ENCODE measurements around the gene CDC5L. TPM values are rescaled to one million over a fixed set of nuclear protein-coding genes. Genes with fewer than 3 reads are reported as not detected.
"Not testable (repeated sequence)": the region's sequence is repeated elsewhere in the genome, so short reads cannot be mapped to it uniquely, and the experiment has no call there.

The CDC5L gene
- 29.0 and 34.7 TPM in 2 replicates for total RNA-seq (2014; rRNA removed; shearing (Covaris generic))

- DNase-seq (ENCODE audit: low spot score), result peak; percentile 100
Measured at GRCh38 chr6:44387346-44388134, at the start of gene CDC5L. TSS of gene CDC5L (plus strand) at chr6:44387706. CDS start at chr6:44387824, 118 bp downstream.

- peak; percentile 66 for DNase-seq (ENCODE audit: low spot score)
Measured at GRCh38 chr6:44338228-44339122, 49.0 kb upstream of the CDC5L start.

DNA sequence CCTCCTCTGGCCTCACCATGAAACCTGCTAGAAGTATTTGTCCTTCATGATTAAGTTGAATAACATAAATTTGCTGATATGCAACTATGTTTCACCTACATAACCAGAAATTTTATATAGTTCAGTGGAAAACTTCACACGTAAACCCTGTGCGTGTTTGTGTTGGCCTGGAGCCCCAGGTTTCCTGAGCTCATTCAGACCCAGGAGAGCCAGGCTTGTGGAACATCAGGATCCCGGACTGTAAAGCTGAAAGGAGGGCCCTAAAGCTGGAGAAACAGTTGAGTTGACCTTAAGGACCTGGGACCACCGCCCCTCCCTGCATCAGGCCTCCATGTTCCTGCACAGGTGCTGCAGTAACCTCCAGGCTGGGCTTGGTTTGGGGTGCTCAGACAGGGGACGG lies 48.2 kb upstream of the CDC5L start:
- DNase-seq (ENCODE audit: low spot score), result no peak

DNA sequence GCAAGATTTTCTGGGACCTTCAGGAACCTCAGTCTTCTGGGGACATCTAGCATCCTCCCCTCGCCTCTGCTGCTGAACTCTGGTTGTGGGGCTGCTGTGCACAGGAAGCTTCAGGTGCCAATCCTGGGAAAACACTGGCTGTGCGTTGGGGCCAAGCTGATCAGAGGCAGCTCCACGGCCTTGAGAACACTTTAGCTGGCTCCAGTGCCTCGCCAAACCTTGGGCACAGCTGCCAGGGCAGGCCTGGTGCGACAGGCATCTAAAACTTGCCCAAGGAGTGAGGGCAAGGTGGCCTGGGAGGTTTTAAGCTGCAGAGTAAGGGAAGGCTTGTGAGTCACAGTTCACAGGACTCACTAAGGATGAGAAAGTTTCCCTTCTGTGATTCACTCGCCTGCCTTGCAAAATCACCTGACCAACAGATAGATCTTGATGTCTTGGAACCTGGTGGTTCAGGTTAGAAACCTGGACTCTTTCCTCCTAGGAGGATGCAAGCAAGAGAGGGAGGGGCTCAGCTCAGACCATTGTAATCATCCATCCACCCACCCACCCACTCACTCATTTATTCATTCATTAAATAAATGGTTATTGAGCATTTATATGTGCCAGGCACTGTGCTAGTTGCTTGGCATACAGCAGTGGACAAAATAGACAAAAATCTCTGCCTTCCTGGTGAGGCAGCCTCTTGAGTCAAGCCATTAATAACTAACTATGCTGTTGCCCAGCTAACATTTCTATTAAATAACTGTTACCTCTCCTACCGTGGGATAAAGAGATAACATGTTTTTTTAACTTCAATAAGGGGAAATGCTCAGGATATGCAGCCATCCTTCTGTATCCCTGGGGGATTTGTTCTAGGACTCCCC lies 47.5 kb upstream of the CDC5L start:
- no peak for DNase-seq (ENCODE audit: low spot score)

GRCh38 chr6:44341095-44341890 lies 46.2 kb upstream of the CDC5L start:
- no peak for DNase-seq (ENCODE audit: low spot score)

DNA sequence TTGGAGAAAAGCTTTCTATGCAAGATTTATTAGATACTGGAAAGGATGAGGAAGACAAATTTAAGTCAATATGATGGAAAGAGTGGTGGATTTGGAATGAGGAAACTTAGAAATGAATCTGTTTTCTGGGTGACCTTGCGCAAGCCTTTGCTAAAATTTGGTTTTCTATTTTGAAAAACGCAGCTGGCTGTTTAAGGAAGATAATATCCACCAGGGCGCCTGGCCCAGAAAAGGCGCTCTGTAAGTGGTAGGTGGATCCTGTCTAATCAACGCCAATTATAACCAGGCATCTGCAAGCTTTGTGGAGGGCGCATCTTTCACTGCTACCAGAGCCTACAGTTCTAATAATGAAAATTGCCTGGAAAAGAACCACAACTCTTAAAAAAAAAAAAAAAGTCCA lies 45.5 kb upstream of the CDC5L start:
- no peak for DNase-seq (ENCODE audit: low spot score)

DNA sequence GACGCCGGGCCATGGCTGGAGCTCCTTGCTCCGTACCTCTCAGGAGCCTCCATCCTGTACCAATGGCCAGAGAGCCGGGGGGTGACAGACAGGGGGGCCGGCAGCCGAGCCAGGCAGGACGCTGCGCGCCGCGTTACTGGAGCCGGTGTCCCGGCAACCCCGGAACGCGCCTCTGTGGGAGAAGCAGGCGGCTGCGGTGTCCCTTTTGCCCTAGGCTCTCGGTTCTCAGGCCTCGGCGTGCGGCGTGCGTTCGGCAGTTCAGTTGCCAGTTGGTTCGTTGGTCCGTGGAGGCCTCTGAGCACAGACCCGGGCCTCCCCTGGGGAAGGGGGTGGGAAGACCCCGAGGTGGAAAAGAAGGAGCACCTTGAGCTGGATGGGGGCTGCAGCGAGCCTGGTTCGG lies 45.0 kb upstream of the CDC5L start, which contains the start of gene SPATS1:
Gene SPATS1, plus strand, starts transcription at position 162 of the 400 bp plus-strand sequence. CDS start 446 bp downstream, outside the sequence.
- no peak for DNase-seq (ENCODE audit: low spot score)

GRCh38 chr6:44346818-44347217 lies 40.7 kb upstream of the CDC5L start:
- not testable (repeated sequence) for DNase-seq (ENCODE audit: low spot score)

DNA sequence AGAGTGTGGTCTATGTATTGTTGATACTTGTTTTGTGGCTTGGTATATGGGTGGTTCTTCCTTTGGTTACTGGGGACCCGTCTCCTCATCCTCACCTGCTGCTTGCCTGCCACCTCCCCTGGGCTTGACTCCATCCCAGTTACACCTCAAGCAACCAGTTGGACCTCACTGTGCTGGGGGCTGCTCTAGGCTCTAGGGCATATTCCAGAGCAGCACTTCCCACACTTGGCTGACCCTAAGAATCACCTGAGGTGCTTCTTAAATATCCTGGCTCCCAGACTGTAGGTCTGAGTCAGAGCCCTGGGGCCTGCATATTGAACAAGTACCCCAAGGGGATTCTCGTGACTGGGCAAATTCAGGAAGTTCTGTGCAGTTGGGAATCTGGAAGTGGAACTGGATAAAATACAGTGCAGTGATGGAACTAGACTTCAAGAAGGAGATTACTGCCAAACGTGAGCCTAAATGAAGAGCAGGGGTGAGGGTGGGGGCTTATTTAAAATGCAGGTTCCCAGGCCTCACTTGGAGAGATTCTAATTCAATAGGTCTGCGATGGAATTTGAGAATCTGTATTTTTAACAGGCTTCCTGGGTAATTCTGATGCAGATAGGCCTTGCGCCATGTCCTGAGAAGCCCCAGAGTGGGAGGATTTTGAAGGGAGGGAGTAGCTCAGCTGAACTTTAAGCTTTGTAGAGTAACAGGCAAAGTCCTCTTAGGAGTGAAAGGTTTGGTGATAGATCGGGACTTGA lies 37.4 kb upstream of the CDC5L start:
- DNase-seq (ENCODE audit: low spot score), result no peak

GRCh38 chr6:44350650-44350994 lies 36.9 kb upstream of the CDC5L start:
- DNase-seq (ENCODE audit: low spot score), result not testable (repeated sequence)

- DNase-seq (ENCODE audit: low spot score), result no peak
Measured at GRCh38 chr6:44352259-44352658, 35.2 kb upstream of the CDC5L start.

DNA sequence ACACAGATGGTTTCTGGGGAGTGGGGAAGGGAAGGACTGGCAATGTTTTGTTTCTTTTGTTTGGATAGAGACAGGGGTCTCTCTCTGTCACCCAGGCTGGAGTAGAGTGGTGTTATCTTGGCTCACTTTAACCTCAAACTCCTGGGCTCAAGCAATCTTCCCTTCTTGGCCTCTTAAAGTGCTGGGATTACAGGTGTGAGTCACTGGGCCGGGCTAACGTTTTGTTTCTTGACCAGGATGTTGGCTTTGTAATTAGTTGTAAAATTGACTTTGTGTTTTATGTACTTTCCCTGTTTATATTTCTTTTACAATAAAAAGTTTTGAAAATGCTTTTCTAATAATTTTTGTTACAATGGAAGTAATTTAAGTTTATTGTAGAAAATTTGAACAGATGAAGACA lies 34.2 kb upstream of the CDC5L start:
- no peak for DNase-seq (ENCODE audit: low spot score)

- DNase-seq (ENCODE audit: low spot score), result no peak
Measured at GRCh38 chr6:44355640-44356039, 31.9 kb upstream of the CDC5L start.

- no peak for DNase-seq (ENCODE audit: low spot score)
Measured at GRCh38 chr6:44356487-44356886, 31.0 kb upstream of the CDC5L start.

DNA sequence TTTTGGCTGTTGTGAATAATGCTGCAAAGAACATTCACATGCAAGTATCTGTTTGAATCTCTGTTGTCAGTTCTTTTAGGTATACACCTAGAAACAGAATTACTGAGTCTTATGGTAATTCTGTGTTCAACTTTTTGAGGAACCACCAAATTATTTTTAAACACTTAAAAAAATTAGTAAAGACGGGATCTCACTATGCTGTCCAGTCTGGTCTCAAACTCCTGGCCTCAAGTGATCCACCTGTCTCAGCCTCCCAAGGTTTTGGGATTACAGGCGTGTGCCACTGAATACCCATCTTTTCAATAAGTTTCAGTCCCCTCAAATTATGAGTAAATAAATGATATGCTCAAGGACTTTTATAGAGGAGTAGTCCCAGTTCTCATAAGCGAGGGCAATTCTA lies 27.5 kb upstream of the CDC5L start:
- DNase-seq (ENCODE audit: low spot score), result no peak

- DNase-seq (ENCODE audit: low spot score), result no peak
Measured at GRCh38 chr6:44361947-44362346, 25.6 kb upstream of the CDC5L start.

GRCh38 chr6:44363377-44363926 lies 24.1 kb upstream of the CDC5L start:
- no peak for DNase-seq (ENCODE audit: low spot score)

DNA sequence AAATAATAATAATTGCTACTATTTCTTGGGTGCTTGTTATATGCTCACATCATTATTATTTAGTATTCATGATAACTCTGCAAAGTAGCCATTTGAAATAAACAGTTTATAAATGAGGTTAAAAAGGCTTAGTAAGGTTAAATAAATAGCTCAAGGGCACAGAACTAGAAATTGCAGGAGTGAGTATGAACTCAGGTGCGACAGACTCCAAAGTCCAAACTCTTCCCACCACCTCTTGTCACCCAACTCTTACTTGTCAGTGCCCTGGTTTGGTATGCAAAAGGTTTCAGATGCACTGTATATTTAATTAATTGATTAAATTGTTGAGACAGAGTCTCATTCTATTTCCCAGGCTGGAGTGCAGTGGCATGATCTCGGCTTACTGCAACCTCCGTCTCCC lies 20.7 kb upstream of the CDC5L start:
- DNase-seq (ENCODE audit: low spot score), result no peak

DNA sequence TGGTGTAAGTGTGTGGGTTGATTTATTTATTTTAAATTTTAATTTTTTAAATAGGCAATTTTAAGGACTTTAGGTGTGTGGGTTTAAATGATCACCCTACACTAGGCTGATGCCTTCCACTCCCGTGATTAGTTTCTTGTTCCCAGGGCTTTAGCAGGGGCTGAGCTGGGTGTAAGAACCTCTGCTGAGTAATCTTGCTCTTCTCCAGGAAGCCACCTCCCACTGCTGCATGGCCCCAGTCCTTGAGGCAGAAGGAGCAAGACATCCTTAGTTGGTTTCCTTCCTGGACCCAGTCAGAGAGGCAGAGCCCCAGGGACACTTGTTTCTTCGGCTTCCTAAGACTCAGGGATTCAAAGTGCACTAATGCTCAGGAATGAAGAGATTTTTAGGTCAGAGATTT lies 19.8 kb upstream of the CDC5L start:
- DNase-seq (ENCODE audit: low spot score), result no peak

- DNase-seq (ENCODE audit: low spot score), result no peak
Measured at GRCh38 chr6:44373051-44373450, 14.5 kb upstream of the CDC5L start.

All from H4 (cell line).